ENCODE measurements around the gene CD276.
"Not testable (repeated sequence)": the region's sequence is repeated elsewhere in the genome, so short reads cannot be mapped to it uniquely, and the experiment has no call there.

Gene CD276

GRCh38 chr15:73683777-73684580 lies at the start of gene CD276:
Gene CD276 (plus strand): TSS chr15:73684383. CDS start chr15:73699640, 15,257 bp downstream.
- no peak for DNase-seq

- no peak for DNase-seq
Measured at GRCh38 chr15:73637527-73637926, 46.7 kb upstream of the CD276 start.

- DNase-seq: not testable (repeated sequence)
Measured at GRCh38 chr15:73639464-73639863, 44.7 kb upstream of the CD276 start.

GRCh38 chr15:73647259-73648013 lies 36.7 kb upstream of the CD276 start:
- no peak for DNase-seq

- DNase-seq: no peak
Measured at GRCh38 chr15:73648014-73648295, 36.2 kb upstream of the CD276 start.

GRCh38 chr15:73650416-73651126 lies 33.6 kb upstream of the CD276 start:
- peak in 1 of 2 donors; percentile 74 for DNase-seq

GRCh38 chr15:73654659-73655058 lies 29.5 kb upstream of the CD276 start:
- no peak for DNase-seq

- DNase-seq: no peak
Measured at GRCh38 chr15:73655724-73656123, 28.5 kb upstream of the CD276 start.

- DNase-seq: no peak
Measured at GRCh38 chr15:73658645-73659044, 25.5 kb upstream of the CD276 start.

- DNase-seq: no peak
Measured at GRCh38 chr15:73660455-73660854, 23.7 kb upstream of the CD276 start.

GRCh38 chr15:73674587-73674986 lies 9.6 kb upstream of the CD276 start:
- DNase-seq: no peak

- DNase-seq: peak in 1 of 2 donors; percentile 20
Measured at GRCh38 chr15:73677146-73677607, 7.0 kb upstream of the CD276 start.

- DNase-seq: no peak
Measured at GRCh38 chr15:73677733-73678132, 6.5 kb upstream of the CD276 start.

GRCh38 chr15:73678498-73678897 lies 5.7 kb upstream of the CD276 start:
- DNase-seq: no peak

- no peak for DNase-seq
Measured at GRCh38 chr15:73679180-73679579, 5.0 kb upstream of the CD276 start.

- no peak for DNase-seq
Measured at GRCh38 chr15:73679964-73680363, 4.2 kb upstream of the CD276 start.

- no peak for DNase-seq
Measured at GRCh38 chr15:73680549-73680948, 3.6 kb upstream of the CD276 start.

- DNase-seq: no peak
Measured at GRCh38 chr15:73681063-73681462, 3.1 kb upstream of the CD276 start.

GRCh38 chr15:73681856-73682599 lies 2.2 kb upstream of the CD276 start:
- DNase-seq: no peak

- DNase-seq: no peak
Measured at GRCh38 chr15:73682600-73683090, 1.5 kb upstream of the CD276 start.

- no peak for DNase-seq
Measured at GRCh38 chr15:73683257-73683776, 866 bp upstream of the CD276 start.
